Activated CD4-positive, alpha-beta T cell treated with anti-CD3 and anti-CD28 coated beads for 48 hours (primary cell): ENCODE data around the gene C7.
"Not testable (repeated sequence)": the region's sequence is repeated elsewhere in the genome, so short reads cannot be mapped to it uniquely, and the experiment has no call there.

ENCODE experiments used
- DNase-seq: peaks from one replicate; pipeline ENCODE4 v3.0.0-alpha.2; 2020

The C7 gene

DNA sequence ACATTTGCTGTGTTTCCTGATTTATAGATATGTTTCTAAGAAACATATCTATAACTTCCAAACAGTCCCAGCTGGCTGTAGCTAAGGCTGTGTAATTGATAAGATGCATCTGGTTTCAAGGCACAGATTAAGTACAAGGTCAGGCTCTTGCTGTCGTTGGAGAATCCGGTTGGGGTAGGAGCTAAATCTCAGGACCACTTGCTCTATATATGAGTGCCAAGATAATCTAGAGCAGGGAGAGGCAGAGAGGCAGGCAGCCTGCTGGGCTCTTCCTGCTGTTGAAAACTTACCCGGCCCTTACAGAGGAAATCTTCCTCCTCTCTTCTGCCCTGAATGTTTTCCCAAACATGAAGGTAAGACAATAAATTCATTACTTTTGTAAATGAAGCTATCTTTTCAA lies at the start of gene C7:
TSS of gene C7 (plus strand) at position 234 of the 400 bp plus-strand sequence. CDS start at position 348, 114 bp downstream.
- no peak for DNase-seq

DNA sequence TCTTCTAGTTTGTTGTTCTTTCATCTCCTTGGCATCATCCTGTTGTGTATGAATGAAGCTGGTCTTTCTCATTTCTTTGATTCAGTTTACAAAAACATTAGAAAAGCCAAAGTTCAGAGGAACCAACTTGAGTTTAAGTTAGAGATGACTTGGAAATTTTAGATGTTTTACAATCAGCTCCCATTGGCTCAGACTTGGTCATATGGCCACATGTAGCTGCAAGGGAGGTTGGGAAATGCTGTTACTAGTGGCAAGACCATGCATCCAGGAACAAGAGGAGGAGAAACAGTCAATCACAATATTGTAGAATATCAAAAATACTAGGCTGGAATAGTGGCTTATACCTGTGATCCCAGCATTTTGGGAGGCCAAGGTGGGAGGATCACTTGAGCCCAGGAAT lies 48.6 kb upstream of the C7 start:
- DNase-seq = no peak

DNA sequence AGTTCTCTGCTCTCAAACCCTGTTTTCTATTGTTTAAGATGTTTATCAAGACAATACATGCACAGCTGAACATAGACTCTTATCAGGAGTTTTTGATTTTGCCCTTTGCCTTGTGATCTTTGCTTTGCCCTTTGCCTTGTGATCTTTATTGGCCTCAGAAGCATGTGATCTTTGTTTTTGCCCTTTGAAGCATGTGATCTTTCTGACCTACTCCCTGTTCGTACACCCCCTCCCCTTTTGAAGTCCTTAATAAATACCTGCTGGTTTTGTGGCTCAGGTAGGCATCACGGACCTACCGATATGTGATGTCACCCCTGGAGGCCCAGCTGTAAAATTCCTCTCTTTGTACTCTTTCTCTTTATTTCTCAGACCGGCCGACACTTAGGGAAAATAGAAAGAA lies 44.3 kb upstream of the C7 start:
- not testable (repeated sequence) for DNase-seq

DNA sequence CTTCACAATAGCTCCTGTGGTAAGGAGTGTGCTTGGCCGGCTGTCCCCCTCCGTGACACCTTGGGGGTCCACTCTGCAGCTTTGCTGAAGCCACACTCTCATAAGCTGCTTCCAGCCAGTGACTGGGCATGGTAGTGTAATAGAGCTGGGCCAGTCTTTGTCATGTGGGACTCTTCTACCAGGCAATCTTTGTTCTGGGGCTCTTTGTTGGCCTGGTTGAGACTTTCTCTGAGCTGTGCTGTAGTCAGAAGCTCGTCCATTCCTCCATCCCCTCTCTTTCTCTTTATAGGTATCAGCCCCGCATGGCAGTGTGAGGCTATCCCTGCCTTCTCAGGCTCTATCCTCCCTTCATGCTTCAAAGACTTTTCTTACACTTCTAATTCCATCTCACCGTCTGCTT lies 42.5 kb upstream of the C7 start:
- DNase-seq = no peak

DNA sequence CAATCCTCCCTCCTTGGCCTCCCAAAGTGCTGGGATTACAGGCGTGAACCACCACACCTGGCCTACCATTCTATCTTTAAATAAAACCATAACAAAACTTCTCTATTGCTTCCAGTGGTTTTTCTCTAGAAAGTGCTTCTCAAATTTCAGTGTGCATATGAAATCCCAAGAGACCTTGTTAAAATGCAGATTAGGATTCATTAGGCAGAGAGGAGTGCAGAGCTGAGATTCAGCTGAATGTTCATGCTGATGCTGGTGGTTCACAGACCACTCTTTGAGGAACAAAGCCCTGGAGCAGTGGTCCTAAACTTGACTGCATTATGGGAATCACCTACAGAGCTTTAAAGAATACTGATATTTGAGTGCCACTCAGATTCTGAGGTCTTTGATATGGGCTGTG lies 39.9 kb upstream of the C7 start:
- DNase-seq = no peak

- no peak for DNase-seq
Measured at GRCh38 chr5:40871177-40871576, 38.1 kb upstream of the C7 start.

- not testable (repeated sequence) for DNase-seq
Measured at GRCh38 chr5:40872253-40872652, 37.0 kb upstream of the C7 start.

- DNase-seq = no peak
Measured at GRCh38 chr5:40873286-40873880, 35.9 kb upstream of the C7 start.

GRCh38 chr5:40875958-40876357 lies 33.3 kb upstream of the C7 start:
- DNase-seq = no peak

GRCh38 chr5:40877371-40877988 lies 31.8 kb upstream of the C7 start:
- peak; percentile 25 for DNase-seq

DNA sequence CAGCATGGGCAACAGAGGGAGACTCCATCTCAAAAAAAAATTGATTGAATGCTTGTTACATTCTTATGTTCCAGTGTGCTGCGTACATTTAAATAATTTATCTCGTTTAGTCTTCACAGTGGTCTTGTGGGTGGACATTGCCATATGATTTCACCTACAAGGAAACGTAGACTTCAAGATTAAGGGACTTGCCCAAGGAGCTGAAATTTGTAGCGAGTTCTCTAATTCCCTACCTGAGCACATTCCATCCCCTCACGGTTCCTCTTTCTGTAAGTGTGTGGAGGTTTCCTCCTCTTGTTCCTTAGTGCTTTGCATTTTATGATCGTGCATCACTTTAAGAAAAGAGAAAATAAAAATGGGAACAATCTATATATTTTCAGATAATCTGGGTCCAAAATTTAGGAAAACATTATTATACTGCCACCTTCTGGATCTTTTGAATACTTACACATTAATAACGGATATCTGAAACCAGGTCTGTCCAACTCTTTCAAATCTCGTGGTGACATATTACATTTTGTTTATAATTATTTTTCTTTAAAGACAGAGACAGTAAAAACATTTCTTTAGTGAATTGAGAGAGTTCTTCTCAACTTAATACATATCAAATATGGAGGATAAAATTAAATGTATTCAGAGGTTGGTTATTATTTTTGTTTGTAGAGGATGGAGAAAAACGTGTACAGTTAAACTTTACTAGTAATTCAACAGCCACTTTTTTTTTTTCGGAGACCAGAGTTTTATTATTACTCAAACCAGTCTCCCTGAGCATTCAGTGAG lies 29.9 kb upstream of the C7 start:
- DNase-seq = no peak

DNA sequence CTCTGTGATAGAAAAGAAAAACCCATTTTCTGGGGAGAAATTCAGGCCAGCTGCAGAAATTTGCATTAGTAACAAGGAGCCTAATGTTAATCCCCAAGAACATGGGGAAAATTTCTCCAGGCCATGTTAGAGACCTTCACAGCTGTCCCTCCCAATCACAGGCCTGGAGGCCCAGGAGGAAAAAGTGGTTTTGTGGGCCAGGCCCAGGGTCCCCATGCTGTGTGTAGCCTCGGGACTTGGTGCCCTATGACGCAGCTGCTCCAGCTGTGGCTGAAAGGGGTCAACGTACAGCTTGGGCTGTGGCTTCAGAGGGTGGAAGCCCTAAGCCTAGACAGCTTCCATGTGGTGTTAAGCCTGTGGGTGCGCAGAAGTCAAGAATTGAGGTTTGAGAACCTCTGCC lies 27.0 kb upstream of the C7 start:
- DNase-seq = no peak

DNA sequence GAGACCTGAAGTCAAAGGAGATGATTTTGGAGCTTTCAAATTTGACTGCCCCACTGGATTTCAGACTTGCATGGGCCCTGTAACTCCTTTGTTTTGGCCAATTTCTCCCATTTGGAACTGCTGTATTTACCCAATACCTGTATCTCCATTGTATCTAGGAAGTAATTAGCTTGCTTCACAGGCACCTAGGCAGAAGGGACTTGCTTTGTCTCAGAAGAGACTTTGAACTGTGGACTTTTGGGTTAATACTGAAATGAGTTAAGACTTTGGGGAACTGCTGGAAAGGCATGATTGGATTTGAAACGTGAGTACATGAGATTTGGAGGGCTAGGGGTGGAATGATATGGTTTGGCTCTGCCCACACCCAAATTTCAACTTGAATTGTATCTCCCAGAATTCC lies 26.2 kb upstream of the C7 start:
- not testable (repeated sequence) for DNase-seq

GRCh38 chr5:40895440-40896425 lies 13.6 kb upstream of the C7 start:
- DNase-seq = not testable (repeated sequence)

DNA sequence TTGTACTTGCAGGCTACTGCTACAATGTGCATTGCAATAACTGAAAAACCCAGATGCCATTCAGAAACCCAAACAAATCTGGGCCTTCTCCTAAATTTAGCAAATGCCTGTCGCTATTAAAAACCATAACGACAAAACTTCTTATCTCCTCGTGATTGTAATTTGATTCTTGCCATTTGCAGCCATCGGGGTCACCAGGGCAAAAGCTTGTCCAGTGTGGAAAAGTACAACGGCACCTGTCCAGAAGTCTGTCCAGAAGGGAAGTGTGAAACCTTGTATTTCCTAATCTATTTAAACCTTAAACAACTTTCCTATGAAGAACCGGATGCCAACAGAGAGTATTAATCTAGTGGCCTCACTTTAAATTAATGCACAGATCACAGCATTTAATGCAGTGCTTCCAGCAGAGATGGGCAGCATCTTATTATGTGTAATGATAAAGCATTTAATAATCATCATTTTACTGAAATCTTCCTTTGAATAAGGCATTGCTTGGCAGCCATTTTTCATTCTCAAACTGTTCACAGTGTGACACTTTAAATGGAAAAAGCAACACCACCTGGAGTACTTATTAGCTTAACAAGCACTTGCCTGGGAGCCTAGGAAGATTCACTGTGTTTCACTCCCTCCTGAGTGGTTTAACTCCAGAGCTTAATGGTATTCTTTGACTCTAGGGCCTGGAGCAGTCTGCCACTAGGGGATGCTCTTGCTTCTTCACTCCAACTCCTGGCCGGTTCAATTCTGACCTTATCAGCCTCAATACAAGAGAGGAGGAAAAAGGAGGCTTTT lies 4.9 kb upstream of the C7 start:
- DNase-seq = peak; percentile 51

- no peak for DNase-seq
Measured at GRCh38 chr5:40904994-40905306, 4.3 kb upstream of the C7 start.

- DNase-seq = no peak
Measured at GRCh38 chr5:40906351-40906751, 2.9 kb upstream of the C7 start.

DNA sequence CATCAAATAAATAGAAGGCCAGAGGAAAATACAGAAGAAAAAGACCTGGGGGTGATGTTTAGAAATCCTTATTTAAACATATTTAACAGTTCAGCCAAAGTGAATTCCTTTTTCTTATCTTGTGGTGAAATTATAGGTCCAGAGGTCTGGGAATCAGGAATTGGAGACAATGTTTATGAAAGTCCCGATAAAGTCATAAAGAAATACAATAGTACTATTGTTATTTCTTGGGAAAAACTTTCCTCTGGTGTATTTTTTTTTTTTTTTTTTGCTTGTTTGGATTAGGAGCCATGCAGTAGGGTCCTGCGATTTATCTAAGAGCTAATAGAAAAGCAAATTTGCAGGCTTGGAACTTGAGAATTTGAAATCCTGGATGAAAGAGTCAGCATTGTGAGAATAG lies 426 bp downstream of the C7 start:
- DNase-seq = no peak

- no peak for DNase-seq
Measured at GRCh38 chr5:40911266-40911665, 2.0 kb downstream of the C7 start.

- no peak for DNase-seq
Measured at GRCh38 chr5:40914835-40915234, 5.5 kb downstream of the C7 start.

DNA sequence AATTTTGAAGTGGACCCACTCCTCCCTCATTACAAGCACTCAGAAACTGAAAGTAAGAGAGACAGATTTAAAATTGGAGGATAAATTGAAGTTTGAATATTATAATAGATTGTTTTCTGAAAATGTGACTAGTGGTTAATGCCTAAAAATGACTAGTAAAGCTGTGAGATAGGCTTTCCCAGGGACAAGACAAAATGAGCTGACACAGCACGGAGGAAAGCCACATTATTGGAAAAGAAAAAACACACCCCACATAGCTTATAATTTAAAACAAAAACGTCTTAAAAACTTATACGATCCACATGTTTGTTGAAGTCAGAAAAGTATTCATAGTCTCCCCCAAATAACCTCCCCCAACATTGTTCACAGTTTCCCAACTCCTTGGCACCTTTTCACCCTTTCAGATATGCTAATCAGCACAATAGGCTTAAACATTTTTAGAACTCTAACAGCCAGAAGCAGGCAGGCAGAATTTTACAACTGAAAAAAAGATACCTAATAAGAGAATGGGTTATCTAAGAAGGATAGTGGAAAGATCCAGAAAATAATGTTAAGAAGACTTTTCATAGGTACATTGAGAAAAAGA lies 6.1 kb downstream of the C7 start:
- DNase-seq = no peak

DNA sequence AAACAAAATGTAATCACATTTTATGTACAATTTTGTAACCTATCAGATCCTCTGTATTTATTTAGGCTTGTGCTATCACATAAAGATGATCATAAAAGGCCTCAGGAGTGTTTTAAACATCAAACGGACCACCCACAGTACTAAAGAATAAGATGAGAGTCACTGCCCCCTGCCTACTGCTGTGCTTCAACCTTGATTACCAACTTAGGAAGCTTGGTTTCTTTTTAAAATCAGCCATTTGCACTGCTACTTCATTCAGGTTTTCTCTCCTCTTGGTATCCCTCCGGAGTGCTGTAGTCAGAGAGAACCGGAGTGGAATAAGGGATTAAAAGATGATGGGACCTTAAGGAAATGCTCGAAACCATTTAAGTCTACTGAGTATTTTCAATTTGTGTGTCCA lies 6.9 kb downstream of the C7 start:
- DNase-seq = no peak
